SH-SY5Y (cell line): ENCODE measurements around the gene GDPD4.

ENCODE experiments used
- GATA2 ChIP-seq: IDR thresholded peaks from 2 replicates; pipeline ENCODE4 v1.6.1; 2011; ENCODE audit warnings: mild to moderate bottlenecking, low read depth, low read length
- GATA3 ChIP-seq: IDR thresholded peaks from 2 replicates; pipeline ENCODE4 v1.6.1; 2011; ENCODE audit warnings: low read depth, mild to moderate bottlenecking, low read length, moderate library complexity

- TF ChIP-seq GATA3, result no peak
- no peak for TF ChIP-seq GATA2
Measured at GRCh38 chr11:77187111-77187750, 114.3 kb downstream of the GDPD4 start.
